Frontal cortex (tissue), 4 donors: ENCODE measurements around the gene OR10H5. TPM values are rescaled to one million over a fixed set of nuclear protein-coding genes. Genes with fewer than 3 reads are reported as not detected.
"Not testable (repeated sequence)": the region's sequence is repeated elsewhere in the genome, so short reads cannot be mapped to it uniquely, and the experiment has no call there.

Experiments
- DNase-seq, 2 donors: peaks; one replicate each; pipeline ENCODE4 v3.0.0; 2012; ENCODE audit warnings: low spot score in 2 of 2
- FAIRE-seq: peaks from 2 replicates; lab custom pipeline; 2012; peaks lifted over from hg19 to GRCh38; lab: Jason Lieb, UNC
- total RNA-seq: library from RNA; depleted of rRNA; stranded (reverse); fragments of >200 nt; gene quantifications from one replicate; pipeline ENCODE4 v1.2.3, GENCODE V29; 2014
- donor health status: control.
- donor health status: control.
- donor health status: control.

OR10H5 gene
- total RNA-seq, 1 donor from 2014 or later: under 0.01 TPM

- FAIRE-seq (no peak), DNase-seq (no peak)
These were observed 53.4 kb downstream of the OR10H5 start for GRCh38 chr19:15840833-15841232.

- FAIRE-seq (no peak), DNase-seq (no peak)
These were observed 54.6 kb downstream of the OR10H5 start for GRCh38 chr19:15841875-15842569.

- FAIRE-seq: no peak
These were observed 55.9 kb downstream of the OR10H5 start for GRCh38 chr19:15843203-15843893.

GRCh38 chr19:15843894-15844222 lies 56.4 kb downstream of the OR10H5 start:
- not testable (repeated sequence) for DNase-seq, FAIRE-seq

More at GRCh38 chr19:15843203-15843893, 55.9 kb downstream of the OR10H5 start:
- no peak for DNase-seq

GRCh38 chr19:15846923-15847322 lies 59.5 kb downstream of the OR10H5 start:
- FAIRE-seq (no peak), DNase-seq (no peak)

- DNase-seq (no peak), FAIRE-seq (no peak)
These were observed 62.9 kb downstream of the OR10H5 start for GRCh38 chr19:15850385-15850784.

Other genes starting within 250 kb of the OR10H5 start
- gene CYP4F8, start 172.4 kb upstream of the OR10H5 start, total RNA-seq: not detected
- not detected for gene CYP4F3, start 146.8 kb upstream of the OR10H5 start, total RNA-seq
- gene CYP4F12, start 114.6 kb upstream of the OR10H5 start, total RNA-seq: 0.41 TPM
- gene OR10H2, start 59.6 kb upstream of the OR10H5 start, total RNA-seq: not detected
- gene OR10H3, start 49.7 kb upstream of the OR10H5 start, total RNA-seq: not detected
- not detected for gene OR10H1, start 28.0 kb downstream of the OR10H5 start, total RNA-seq
- gene CYP4F2, start 110.4 kb downstream of the OR10H5 start, total RNA-seq: not detected
- gene CYP4F11, start 146.9 kb downstream of the OR10H5 start, total RNA-seq: not detected
- gene OR10H4, start 161.3 kb downstream of the OR10H5 start, total RNA-seq: not detected